GM23248 (cell line): ENCODE results near the gene TEX36.

Source experiments
- EZH2 ChIP-seq: fragments of 200-600 bp; sonication (generic); IDR thresholded peaks from 2 replicates; pipeline ENCODE4 v1.6.1; 2018; ENCODE audit warnings: antibody characterized with exemption, mild to moderate bottlenecking; ENCODE audit not compliant: insufficient read depth, poor library complexity, severe bottlenecking
- EZH2phosphoT487 ChIP-seq: fragments of 200-600 bp; sonication (generic); IDR thresholded peaks from 2 replicates; pipeline ENCODE4 v1.6.1; 2018; ENCODE audit warnings: antibody characterized with exemption, moderate library complexity, mild to moderate bottlenecking, low read depth; ENCODE audit not compliant: insufficient read depth

GRCh38 chr10:125692601-125693523 lies 9.9 kb upstream of the TEX36 start:
- no peak for TF ChIP-seq EZH2
- TF ChIP-seq EZH2phosphoT487 = no peak
